Stimulated activated CD4-positive, alpha-beta T cell treated with anti-CD3 and anti-CD28 coated beads, Interleukin-1b, Interleukin-23, amount 100 ng/mL, for 4 hours (primary cell): ENCODE measurements around the gene FBXW4.

Source experiments
- DNase-seq, 2 donors: peaks; one replicate each; pipeline ENCODE4 v3.0.0-alpha.2; 2020; ENCODE audit warnings: low read depth in 2 of 2

FBXW4 gene

DNA sequence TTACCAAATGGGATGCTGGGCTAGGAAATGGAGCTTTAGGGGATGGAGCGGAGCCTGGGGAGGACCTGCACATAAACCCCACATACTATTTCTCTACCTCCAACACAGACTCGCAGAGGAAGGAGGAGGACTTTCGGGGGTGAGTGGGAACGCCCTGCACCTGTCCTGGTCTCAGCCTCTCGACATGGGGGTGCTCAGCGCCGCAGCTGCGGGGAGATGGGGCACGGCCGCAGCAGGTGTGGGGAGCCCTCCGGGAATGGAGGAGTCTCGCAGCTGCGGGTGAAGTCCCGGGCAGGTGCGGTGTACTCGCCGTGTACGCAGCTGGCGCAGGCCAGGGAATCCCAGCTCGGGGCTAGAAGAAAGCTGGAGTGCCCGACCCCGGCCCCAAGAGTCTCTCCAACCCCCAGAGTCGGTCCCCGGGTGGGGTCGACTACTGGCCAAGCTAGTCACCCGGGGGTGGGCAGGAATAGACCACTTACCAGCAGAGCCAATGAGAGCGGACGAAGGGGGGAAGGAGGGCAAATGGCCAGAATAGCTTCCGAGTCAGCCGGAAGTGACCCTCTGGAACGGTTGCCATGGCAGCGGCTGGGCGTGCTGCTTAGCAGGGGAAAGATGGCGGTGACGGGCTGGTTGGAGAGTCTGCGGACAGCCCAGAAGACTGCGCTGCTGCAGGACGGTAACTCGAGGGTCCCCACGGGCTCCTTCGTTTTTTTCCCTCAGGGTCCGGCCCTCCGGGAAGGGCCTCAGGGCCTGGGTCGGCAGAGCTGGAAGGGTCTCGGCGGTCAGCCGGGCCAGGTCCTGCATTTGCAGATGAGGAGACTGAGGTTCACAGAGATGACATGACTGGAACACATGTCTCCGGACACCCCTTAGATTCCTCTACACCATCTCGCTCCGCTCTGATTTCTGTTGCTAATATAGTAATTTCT, 107.0 kb downstream of the FBXW4 start, which contains the start of the genes DPCD and POLL:
DPCD (plus strand) TSS at position 597 of the 929 bp plus-strand sequence; CDS start at position 613, 16 bp downstream.
POLL (minus strand) TSS at position 533 of the 929 bp plus-strand sequence. CDS start 897 bp downstream, outside the sequence.
- DNase-seq = peak; percentile 78 to 92

DNA sequence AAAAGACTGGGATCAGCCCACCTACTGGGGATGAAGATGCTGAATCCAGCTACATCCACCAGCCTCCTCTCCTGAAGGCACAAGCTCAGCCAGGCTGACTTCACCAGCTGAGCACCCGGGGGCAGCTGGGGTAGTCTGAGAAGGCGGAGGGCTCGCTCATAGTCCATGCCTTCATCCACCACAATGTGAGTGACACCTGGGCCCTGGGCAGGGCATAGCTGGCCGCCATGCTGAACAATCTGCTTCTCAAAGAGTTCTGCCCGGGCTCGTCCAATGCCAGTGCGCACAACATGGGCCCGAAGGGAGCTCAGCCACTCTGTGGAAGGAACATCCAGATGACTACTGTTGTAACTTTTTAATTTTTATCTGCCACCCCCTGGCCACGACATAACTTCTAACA, 109.1 kb downstream of the FBXW4 start:
- DNase-seq = no peak

DNA sequence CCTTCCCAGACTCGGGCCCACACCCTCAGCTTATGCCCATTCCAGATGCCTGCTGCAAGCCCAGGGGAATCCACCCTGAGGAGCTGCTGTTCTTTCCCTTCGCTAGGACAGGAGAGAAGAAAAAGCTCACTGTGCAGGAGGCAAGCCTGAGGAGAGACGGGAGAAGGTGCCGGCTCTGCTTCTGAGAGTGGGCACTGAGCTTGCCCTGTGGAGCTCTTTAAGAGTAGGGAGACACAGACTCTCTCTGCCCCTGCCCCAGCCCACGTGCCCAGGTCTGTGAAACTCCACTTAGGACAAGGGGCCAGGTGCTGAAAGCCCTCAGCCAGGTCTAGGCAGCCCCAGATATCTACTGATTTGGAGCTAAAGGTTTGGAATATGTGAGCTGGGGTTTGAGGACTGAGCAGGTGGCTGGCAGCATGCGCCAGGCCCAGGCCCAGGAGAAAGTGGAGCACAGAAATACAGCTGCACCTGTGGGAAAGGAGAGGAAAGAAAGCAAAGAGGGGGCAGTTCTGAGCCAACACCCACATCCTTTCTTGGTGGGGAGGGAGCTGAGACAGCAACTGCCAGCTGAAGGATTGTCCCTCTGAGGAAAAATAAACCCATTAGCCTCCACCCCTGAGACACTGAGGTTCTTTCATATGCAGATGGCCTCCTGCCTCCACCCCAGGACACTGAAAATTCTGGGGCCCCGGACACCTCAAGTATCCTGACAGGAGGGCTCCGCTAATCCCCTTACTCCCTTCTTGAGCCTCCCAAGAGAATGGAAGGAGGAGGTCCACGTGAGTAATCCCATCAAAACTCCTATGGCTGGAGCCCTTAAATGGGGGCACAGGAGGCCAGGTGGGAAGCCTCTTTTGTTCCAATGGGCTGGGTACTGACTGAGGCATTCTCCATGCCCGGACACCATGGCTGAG, 114.2 kb downstream of the FBXW4 start:
- no peak for DNase-seq

DNA sequence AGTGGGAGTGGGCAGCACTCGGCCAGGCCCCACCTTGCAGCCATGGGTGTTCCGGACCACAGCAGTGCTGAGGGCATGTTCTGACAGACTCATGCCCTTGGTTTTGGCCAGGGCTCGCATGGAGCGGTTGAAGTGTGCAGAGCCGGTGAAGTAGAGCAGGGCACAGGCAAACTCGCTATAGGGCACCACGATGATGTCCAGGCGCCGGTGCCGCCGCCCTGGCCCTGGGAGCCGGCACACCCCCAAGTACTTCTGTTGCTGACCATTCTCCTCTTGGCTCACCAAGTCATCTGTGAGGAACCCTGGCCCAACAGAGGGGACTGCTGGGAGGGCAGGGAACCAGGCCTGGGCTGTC, 115.5 kb downstream of the FBXW4 start:
- no peak for DNase-seq

DNA sequence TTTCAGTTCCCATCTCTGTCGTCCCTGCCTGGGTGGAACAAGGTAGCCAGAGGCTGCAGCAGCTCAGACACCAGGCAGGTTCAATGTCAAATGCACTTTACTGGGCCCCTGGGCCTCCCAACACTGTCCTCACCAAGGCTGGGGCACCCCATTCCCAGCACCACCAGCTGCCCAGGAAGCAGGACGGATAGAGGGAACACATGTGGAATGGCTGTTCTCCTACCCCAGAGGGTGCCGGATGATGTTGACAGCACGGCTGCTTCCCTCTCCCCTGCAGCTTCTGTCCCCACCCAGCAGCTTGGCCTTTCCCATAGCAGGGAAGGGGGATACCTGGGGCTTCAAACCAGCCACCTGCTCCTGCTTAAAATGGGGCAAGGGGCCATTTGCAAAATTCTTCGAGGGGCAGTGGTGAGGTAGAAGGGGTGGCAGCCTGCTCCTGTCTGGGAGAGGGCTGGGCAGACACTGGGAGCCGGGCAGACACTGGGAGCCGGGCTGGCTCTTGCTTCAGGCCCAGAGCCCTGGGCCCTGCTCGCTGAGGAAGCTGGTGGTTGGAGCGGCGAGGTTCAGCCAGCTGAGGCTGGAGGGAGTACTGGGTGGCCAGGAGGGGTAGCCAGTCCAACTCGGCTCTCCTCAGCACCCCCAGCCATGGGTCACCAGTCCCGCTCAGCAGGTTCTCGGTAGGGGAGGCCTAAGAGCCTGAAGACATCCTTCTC, 116.0 kb downstream of the FBXW4 start:
- no peak for DNase-seq

DNA sequence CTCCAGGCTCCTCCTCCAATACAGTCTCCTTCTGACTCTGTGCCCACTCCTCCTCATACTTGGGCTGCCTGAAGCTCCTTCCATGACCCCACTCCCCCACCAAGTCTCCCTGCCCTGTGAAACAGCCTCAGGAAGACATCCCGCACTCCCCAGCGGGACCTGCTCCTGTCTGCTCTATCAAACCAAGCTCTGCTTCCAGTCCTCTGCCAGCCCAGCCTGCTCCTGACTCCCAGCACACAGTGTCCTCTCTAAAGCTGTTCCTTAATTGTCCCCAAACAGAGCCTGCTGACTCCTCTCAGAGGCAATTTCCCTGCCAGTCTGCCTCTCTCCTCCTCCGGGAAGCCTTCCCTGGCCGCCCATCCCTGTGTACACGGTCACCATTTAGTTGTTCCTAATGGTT, 116.8 kb downstream of the FBXW4 start:
- DNase-seq = no peak

DNA sequence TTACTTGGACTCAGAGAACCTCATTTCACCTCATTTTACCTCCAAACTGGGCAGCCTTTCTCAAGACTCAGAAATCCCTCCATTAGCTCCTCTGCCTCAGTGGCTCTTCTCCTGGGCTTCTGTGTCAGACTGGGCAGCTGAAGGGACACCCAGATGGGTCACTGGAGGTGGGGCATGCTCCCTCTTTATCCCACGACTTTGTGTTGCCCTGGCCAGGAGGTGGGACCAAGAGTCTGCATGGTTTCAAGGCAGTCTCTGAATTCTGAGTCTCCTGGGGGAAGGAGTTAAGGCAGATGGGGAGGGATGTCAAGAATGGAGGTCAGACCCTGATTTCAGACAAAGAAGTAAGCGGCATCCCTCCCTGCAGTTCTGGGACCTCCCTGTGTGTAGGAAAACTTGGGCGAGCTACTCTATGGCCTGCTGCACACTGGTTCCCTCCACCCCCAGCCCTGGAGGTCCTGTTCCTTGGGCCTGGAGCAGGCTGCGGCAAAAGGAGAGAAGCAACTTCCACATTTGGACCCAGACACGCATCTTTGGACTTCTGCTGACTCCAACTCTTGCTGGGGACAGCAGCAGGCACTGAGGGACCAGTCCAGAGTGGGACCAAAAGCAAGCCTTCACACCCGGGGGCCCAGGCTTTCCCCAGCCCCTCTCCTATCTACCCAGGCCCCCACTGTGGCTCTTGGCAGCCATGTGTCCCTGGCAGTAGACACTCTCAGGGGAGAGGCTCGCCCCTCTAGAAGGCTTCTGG, 117.7 kb downstream of the FBXW4 start:
- no peak for DNase-seq

DNA sequence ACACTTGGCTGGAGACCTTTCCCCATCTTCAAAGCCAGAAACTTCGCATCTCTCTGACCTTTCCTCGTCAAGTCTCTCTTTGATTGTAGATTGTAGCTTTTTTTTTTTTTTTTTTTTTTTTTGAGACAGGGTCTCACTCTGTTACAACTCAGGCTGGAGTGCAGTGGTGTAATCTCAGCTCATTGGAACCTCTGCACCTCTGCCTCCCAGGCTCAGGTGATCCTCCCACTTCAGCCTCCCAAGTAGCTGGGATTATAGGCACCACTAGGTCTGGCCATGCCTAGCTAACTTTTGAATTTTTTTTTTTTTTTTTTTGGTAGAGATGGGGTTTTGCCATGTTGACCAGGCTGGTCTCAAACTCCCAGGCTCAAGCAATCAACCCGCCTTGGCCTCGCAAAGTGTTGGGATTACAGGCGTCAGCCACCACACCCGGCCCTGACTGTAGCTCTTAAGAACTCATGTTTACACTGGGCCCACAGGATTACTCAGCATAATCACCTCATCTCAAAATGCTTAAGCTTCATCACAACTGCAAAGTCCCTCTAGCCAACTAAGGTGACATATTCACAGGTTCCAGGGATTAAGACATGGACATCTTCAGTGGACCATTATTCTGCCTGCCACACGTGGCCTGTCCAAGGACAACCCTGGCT, 118.6 kb downstream of the FBXW4 start:
- no peak for DNase-seq

DNA sequence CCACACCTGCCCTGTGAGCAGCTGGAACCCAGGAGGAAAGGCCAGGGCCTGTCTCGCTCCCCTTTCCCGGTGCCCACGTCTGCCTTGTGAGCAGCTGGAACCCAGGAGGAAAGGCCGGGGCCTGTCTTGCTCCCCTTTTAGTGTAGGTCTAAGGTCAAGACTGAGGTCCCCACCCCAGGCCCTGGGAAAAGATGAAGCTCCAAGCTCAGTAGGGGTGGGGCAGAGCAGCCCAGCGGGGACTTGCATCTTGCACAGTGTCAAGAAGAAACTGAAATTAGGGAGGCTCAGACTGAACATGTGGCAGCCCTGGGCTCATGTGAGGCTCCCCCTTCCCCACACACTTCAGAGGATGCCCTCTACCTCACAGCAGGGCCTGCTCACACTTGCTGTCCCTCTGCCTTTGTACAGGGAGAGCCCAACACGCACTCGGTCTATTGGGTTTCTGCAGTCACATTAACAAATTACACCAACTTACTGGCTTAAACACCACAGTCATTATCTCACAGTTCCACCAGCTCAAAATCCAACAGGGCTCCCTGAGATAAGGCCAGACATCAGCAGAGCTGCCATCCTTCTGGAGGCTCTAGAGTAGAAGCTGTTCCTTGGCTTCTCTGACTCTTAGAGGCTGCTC, 119.3 kb downstream of the FBXW4 start:
- no peak for DNase-seq

DNA sequence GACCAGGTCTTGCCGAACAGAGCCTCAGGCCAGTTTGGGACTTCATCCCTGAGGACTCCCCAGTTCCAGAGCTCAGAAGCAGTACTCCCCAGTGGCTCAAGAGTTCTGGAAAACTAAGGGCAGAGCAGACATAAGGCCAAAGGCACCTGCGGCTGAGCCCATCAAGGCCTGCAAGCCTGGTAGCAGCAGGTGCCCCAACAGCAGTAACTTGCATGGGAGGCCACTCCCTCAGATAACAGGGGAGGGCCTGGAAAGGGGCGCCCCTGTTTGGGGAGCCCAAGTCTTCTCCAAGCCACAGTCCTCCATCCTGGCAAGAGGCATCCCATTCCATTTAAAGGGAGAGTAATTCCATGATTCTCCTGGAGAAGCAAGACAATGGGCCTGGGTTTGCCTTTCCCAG, 119.9 kb downstream of the FBXW4 start:
- no peak for DNase-seq

DNA sequence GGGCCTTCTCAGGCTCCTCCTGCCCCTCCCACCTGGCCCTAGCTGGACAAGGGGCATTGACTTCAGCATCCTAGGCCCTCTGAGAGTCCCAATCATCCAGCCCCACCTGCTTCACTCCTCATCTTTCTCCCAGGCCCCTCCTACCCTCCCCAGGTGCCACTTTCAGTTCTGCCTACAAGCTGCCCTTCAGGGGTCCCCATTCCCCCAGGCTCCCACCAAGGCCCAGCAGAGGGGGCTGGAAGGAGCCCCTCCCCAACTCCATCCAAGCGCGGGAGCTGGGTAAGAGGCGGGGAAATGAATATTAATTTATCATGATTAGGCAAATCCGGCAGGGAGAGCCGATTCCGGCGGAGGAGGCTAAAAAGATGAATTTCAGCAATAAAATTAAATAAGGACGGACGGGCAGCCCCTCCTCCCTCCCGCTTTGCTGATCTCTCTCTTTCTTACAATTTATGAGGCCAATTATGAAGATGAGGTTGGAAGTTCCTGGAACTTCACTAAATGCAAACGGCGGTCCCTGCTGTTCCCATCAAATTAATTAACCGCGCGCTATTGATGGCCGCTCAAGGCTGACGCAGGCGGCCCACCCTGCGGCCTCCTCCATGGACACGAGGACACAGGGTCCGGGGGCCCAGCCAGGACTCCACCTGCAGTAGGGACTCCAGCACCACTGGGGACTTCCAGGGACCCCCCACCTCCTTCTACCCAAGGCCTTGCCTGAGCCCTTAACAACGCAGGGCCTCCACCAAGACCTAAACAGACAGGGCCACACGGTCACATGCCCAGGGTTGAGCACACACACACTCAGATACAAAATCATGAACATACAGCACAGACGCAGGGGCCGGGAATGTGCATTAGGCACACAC, 120.9 kb downstream of the FBXW4 start:
- DNase-seq = no peak

DNA sequence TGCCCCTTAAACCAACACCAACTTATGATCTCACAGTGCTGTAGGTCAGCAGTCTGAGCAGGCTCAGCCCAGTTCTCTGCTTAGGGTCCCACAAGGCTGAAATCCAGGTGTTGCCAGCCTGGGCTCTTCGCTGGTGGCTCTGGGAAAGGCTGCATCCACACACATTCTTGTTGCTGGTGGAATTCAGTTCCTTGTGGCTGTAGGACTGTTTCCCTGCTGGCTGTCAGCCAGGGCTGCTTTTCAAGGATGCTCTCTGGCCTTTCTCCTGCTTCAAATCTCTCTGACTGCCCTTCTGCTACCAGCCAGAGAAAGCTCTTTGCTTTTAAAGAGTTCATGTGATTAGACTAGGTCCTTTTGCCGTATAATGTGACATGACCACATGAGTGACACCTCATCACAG, 122.2 kb downstream of the FBXW4 start:
- no peak for DNase-seq

DNA sequence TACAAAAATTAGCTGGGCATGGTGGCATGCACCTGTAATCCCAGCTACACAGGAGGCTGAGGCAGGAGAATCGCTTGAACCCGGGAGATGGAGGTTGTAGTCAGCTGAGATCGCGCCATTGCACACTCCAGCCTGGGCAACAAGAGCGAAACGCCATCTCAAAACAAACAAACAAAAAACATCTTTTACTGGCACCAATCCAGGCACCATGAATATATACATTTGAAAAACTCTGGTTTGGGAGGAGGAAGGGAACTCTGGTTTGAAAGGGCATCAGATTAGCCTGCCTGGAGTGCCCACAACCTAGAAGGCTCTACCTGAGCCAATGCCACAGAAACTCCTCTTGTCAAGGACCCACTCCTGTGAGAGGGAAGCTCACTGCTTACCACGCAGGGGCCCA, 122.8 kb downstream of the FBXW4 start:
- no peak for DNase-seq

DNA sequence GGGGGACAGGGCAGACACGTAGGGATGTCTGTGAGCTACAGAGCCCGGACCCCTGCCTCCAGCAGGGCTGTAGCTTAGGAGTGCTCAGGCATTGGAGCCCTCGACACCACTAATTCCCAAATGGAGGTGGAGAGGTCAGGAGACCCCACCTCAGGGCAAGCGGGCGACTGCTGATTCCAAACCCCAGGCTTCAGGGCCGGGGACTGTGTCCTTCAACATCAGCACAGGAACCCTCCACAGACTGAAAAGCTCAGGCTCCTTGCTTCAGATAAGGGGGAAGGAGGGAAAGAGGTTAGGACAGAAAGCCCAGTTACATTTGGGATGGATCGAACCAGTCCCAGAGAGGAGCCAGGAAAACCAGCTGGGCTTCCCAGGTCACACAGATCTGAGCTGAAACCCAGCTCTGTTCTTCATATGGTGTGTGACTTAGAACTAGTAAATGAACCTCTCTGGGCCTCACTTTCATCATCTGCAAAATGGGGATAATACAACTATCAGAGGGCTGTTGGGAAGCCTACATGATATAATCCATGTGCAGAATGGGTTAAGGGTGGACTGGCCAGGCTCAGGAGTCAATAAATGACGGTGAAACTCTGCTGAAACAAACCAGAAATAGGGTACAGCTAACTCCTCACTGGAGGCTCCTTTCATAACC, 123.6 kb downstream of the FBXW4 start:
- no peak for DNase-seq

DNA sequence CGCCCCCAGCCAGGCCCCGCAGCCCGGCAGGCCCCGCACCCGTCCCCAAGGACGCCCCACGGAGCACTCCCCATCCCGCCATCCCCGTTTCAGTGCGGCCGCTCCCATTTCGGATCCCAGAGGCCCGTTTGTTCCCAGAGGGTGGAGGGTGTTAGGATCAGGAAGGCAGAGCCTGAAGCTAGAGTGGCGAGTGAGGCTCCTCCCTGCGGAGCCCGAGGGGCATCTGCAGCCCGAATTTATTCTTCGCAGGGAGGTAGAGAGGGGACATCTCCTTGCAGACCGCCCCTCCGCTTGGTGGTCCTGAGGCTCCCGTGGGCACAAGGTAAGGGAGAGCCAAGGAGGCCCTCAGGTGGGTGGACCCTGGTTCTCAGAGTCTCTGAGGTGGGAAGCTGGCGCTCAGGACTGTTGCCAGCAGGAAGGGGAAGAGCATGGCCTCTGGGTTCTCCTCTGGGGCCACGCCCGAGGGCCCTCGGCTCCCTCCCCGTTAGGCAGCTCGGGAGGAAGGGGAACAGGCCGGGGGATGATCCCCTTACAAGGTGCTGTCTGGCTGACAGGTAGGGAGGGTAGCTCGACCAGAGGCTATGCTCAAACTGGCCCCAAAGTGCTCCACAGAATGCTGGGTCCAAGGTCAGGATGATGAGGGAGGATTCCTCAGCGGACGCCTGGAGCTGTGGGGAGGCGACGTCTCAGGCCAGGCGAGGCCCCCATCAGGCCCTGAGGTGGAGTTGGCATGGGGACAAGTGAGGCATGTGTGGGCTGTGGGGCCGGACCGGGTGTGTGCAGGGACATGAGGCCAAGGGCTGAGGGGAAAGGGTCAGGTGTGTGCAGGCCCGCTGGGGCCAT, 124.3 kb downstream of the FBXW4 start:
- no peak for DNase-seq

DNA sequence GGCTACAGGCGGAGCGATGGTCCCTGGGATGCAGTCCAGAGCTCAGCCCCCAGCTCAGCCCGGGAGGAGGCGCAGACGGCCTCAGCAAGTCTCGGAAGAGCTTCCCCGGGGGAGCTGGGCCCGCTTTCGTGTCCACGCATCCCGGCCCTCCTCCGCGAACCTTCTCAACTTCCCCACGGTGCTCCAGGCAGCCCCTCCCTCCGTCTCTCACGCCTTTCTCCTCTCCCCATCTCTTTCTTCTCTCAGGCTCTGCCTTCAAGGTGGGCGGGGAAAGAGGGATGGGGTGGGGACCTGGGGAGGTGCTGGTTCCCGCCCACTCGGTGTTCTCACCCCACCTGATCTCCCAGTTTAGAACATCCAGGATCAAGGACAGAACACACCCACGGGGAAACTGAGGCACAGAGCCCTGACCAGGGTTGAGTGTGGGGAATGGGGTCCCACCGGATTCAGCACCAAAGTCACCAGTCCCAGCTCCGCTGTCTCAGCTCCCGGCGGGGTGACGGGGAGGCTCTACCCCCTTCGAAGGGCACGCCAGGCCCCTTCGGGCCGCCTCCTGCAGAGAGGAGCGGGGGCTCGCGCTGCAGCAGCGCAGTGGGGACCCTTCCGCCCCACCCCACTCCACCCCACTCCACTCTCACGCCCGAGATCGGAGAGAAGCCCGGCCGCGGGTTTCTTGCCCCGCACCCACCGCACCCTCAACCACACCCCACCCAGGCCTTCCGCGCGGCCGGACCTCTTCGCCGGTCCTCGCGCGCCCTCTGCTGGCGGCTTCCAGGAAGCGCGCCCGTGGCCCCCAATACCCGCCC, 125.1 kb downstream of the FBXW4 start:
- peak; percentile 78 to 79 for DNase-seq

DNA sequence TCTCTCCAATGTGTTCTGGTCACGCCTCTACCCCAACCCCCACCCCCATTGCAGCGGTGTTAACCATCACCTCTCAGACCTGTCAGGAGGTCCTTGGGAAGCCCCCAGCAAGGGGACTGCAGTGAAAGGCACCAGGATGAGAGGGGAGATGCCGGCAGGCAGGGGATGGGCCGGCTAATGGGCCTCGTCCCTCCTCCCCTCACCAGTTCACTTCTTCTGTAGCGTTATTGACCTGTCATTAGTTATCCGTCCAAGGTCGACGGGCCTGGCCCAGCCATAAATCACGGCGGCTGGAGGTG, 125.7 kb downstream of the FBXW4 start:
- DNase-seq = no peak
